ENCODE measurements around the gene FAP.

The FAP gene

DNA sequence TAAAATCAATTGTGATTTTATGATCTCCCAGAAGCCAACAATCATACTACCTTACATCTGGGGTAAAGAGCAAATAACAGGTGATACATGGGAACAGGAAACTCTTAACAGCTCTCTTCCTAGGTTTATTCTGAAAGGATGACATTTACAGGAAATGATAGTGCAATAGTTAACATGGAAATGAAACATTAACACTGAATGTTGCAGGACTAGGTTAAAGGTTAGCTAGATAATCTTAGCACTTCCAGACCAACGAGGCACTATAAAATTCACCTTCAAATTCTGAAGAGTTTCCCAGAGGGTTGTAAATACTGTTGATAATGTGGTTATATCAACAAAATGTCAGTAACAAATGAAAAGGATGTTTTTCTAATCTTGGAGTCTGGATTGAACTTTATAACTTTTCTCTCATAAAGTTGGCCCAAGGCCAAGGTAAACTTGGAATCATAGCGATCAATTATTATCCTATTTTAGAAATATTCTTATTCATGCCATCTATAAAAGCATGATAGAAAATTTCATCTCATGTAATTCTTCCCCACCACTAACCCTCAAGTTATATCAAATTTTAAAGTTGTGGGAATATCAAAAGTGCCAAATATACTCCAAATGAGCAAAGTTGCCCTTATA, 58.3 kb downstream of the FAP start:
- DNase-seq (ENCODE audit: low read depth): no peak

DNA sequence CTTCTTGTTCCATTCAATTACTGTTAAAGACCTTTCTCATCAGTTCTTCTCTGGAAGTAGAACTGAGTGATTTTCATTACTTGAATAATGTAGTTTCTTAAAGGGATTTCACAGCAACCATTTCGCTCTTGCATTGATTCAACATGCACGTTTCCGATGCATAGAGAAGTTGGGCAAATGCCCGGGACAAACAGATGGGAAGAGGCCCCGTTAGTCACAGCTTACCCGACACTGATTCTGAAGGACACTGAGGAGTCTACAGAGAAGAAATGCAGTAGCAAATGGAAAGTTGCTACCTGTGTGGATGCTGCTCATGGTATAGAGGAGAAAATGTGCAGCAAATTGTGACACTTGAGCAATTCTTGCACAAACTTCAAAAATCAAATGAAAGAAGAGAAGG, 58.9 kb downstream of the FAP start:
- no peak for DNase-seq (ENCODE audit: low read depth)

- DNase-seq (ENCODE audit: low read depth): no peak
These were observed 60.9 kb downstream of the FAP start for GRCh38 chr2:162182395-162182794.

- no peak for DNase-seq (ENCODE audit: low read depth)
These were observed 65.9 kb downstream of the FAP start for GRCh38 chr2:162177301-162177700.

DNA sequence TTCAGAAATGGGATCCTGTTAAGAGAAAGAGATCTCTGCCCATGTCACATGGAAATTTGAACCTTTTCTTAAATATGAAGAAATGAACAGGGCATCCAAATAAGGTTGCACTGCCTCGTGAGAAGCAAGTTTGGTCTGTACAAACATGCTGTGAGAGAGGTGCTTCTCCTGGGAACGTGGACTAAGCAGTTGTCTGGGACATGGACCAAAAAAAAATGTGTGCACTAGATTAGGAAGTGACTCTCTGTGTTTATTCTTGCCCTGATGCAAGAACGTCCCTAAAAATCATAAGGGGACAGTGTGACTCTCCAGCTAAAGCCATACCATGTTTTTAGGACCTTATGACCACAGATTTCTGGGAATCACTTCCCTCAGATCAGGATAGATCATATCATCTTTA, 67.5 kb downstream of the FAP start:
- no peak for DNase-seq (ENCODE audit: low read depth)

- DNase-seq (ENCODE audit: low read depth): no peak
These were observed 68.5 kb downstream of the FAP start for GRCh38 chr2:162174746-162175145.

DNA sequence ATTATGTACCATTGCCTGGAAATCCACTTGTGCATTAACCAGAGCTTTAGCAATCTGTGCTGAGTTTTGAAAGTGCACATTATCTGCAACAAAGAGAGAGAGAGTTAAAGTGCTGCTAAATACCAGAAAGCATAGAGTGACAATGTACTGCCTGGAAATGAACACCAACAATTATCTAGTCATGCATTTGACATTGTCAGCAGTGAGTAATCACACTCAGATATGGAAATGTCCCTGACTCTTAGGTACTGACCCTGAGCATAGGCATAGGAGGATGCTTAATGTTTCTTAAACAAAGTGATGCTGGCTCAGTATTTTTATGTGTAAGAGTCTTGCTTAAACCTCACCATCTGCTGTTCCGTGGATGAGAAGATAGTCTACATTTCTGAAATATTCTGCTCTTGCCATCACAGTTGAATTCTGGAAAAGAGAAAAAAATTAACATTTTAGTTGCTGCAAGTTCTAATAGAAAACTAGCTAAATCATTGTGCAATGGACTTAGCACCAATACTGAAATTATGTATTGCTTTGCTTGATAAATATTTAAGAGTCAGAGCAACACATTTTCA, 70.4 kb downstream of the FAP start:
- no peak for DNase-seq (ENCODE audit: low read depth)

- no peak for DNase-seq (ENCODE audit: low read depth)
These were observed 76.5 kb downstream of the FAP start for GRCh38 chr2:162166745-162167144.

GRCh38 chr2:162166174-162166573, 77.1 kb downstream of the FAP start:
- DNase-seq (ENCODE audit: low read depth): no peak

- no peak for DNase-seq (ENCODE audit: low read depth)
These were observed 78.4 kb downstream of the FAP start for GRCh38 chr2:162164802-162165201.

DNA sequence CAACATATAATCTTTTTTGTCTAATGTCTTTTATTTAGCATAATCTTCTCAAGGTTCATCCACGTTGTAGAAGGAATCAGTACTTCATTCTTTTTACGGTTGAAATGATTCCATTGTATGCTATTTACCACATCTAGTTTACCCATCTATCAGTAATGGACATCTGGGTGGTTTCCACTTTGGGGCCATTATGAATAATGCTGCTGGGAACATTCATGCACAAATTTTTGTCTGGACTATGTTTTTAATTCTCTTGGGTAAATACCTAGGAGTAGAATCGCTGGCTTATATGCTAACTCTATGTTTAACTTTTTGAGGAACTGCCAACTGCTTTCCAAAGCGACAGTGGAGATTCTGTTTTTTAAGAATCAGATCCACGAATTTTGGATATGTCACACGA, 83.8 kb downstream of the FAP start:
- no peak for DNase-seq (ENCODE audit: low read depth)

GRCh38 chr2:162156149-162156548, 87.1 kb downstream of the FAP start:
- DNase-seq (ENCODE audit: low read depth): no peak

GRCh38 chr2:162155093-162155492, 88.2 kb downstream of the FAP start:
- DNase-seq (ENCODE audit: low read depth): no peak

- DNase-seq (ENCODE audit: low read depth): peak; percentile 42
These were observed 89.5 kb downstream of the FAP start for GRCh38 chr2:162153608-162154224.

DNA sequence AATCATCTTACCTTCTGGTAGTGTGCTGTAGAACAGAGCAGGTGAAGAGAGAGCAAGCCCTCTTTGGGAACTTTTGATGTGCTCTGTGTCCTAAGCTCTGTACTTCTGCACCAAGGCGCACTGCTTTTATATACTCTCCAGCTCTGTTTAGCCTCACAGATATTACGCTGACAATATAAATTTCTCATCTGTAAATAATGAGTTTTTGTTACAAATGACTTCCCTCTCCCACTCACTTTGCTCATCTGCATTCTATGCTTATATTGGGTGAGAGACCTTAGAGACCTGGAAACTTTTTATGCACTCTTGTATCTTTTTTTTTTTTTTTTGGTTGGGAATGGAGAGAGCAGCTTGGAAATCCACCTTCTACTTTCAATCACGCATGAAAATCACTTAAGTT, 91.1 kb downstream of the FAP start, which contains the start of gene GCG:
TSS of gene GCG (minus strand) at position 101 of the 400 bp plus-strand sequence. CDS start 3,069 bp downstream, outside the sequence.
- no peak for DNase-seq (ENCODE audit: low read depth)

DNA sequence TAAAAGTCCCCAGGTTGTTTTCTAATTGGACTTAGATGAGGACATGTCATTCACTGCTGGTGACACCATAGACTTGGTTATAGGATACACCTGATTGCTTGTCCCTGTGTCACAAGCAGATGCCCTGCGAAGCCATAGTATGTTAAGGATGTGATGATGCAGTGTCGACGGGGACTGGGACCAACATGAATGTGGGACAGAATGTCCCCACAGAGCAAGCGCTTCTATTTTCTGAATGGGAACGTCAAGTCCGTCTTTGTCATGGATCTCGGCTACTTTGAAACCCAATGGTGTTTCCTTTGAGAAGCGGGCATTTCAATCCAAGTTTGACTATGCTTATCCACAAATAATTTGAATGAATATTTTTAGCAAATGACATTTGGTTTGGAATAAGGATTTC, 93.3 kb downstream of the FAP start:
- no peak for DNase-seq (ENCODE audit: low read depth)

- DNase-seq (ENCODE audit: low read depth): no peak
These were observed 93.8 kb downstream of the FAP start for GRCh38 chr2:162149466-162149865.

DNA sequence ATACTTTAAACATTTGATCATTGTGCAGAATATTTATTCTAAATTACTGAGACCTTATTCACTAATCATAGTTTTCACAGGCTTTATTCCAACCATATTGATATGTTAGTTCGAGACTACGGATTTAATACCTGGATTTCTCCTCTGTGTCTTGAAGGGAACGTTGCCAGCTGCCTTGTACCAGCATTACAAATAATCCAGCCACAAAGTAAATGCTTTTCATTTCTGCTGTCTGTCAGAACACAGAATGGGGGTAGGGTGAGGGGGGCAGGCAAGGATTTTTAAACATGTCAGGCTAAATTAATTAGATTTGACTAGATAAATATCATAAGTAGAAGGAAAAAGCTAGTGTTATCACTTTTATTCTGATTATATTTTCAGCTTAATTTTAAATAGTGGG, 94.3 kb downstream of the FAP start:
- DNase-seq (ENCODE audit: low read depth): no peak

GRCh38 chr2:162143969-162144368, 99.3 kb downstream of the FAP start:
- no peak for DNase-seq (ENCODE audit: low read depth)

- DNase-seq (ENCODE audit: low read depth): no peak
These were observed 104.9 kb downstream of the FAP start for GRCh38 chr2:162138310-162138709.

DNA sequence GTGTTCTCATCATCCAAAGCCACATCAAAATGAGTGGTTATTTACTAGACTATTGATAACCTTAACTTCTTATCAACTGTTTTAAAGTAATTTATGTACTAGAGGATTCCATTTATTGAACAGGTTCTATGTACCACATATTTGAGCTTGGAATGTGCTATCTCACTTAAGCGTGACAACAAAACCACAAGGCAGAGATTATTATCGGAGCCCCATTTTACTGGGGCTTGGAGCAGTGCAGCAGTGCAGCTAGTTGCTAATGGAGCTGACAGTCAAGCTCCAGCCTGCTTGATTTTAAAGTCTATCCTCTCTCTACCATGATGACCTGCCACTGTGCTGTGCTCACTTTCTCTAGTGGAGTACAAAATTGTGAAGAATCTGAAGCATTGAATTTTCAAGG, 115.8 kb downstream of the FAP start:
- DNase-seq (ENCODE audit: low read depth): no peak

GRCh38 chr2:162126527-162126926, 116.7 kb downstream of the FAP start:
- no peak for DNase-seq (ENCODE audit: low read depth)

GRCh38 chr2:162126111-162126519, 117.1 kb downstream of the FAP start:
- DNase-seq (ENCODE audit: low read depth): no peak

DNA sequence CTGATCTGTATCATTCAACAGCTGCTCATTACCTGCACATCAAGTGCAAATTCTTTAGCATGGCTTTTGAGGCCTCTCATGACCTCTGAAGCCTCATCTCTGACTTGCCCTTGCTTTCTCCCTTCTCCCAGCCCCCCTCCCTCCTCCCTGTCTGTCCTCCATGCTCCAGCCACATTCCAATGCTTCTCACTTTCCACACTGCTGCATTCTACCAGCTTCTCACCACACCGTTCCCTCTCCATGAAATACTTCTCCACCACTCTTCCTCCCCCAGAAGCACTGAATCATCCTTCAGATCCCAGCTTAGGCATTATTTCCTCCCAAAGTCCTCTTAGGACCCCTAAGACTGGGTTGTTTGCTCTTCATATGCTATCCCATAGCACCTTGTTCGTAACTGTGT, 118.1 kb downstream of the FAP start:
- DNase-seq (ENCODE audit: low read depth): no peak
